HUES64 (cell line): ENCODE measurements around the gene OLIG3.
A peak's percentile ranks its signal among the peaks of the same experiment; 100 is the strongest.

Source experiments
- H3K27ac ChIP-seq: 2 replicates; pipeline ENCODE4 v1.7.0; 2013; ENCODE audit warnings: low read depth, low read length, inconsistent platforms
- H3K27me3 ChIP-seq: 2 replicates; pipeline ENCODE4 v1.6.1; 2013; ENCODE audit warnings: mild to moderate bottlenecking, low read length; ENCODE audit not compliant: insufficient read depth
- H3K36me3 ChIP-seq: 2 replicates; pipeline ENCODE4 v1.6.1; 2013; ENCODE audit warnings: mild to moderate bottlenecking, low read length; ENCODE audit not compliant: insufficient read depth
- H3K4me1 ChIP-seq: 2 replicates; pipeline ENCODE4 v1.6.1; 2013; ENCODE audit warnings: mild to moderate bottlenecking, low read length, moderate library complexity; ENCODE audit not compliant: insufficient read depth
- H3K4me3 ChIP-seq: 2 replicates; pipeline ENCODE4 v1.5.1; 2013; ENCODE audit warnings: mild to moderate bottlenecking, low read length, moderate library complexity
- H3K9ac ChIP-seq: 2 replicates; pipeline ENCODE4 v1.6.1; 2013; ENCODE audit warnings: mild to moderate bottlenecking, low read depth, low read length
- H3K9me3 ChIP-seq: 2 replicates; pipeline ENCODE4 v1.6.1; 2013; ENCODE audit warnings: low read depth, low read length; ENCODE audit not compliant: insufficient read depth
- WGBS: fragments of 150-250, 120-280 bp; methylation state at CpG from one replicate; pipeline ENCODE4 v1.1.7; 2013; ENCODE audit warnings: missing lambda C conversion rate; 5-methylcytosine and 5-hydroxymethylcytosine counted together

Gene OLIG3

GRCh38 chr6:137519629-137520176, 25.5 kb upstream of the OLIG3 start:
- no peak overlapping the region for H3K9ac ChIP-seq
- no peak overlapping the region; the same call in 1 of the 2 replicates for H3K27ac ChIP-seq
- 31% methylated on average over 9 of the region's 9 CpGs for WGBS
- peaks cover 55% of the 10 kb centered on the region for H3K4me1 ChIP-seq
- no peaks in the 10 kb centered on the region for H3K36me3 ChIP-seq
- peaks cover 42% of the 10 kb centered on the region for H3K27me3 ChIP-seq
- H3K4me3 ChIP-seq, result no peak overlapping the region
- no peaks in the 10 kb centered on the region for H3K9me3 ChIP-seq

- H3K27ac ChIP-seq, result peak overlapping the region; percentile 17; the same call in 1 of the 2 replicates
- H3K36me3 ChIP-seq, result no peaks in the 10 kb centered on the region
- H3K27me3 ChIP-seq, result peaks cover 55% of the 10 kb centered on the region
- H3K4me1 ChIP-seq, result peaks cover 58% of the 10 kb centered on the region
- no peak overlapping the region for H3K9ac ChIP-seq
- 14% methylated on average over 7 of the region's 7 CpGs for WGBS
- H3K4me3 ChIP-seq, result no peak overlapping the region
- no peaks in the 10 kb centered on the region for H3K9me3 ChIP-seq
Measured at GRCh38 chr6:137518386-137518983, 24.3 kb upstream of the OLIG3 start.

GRCh38 chr6:137514418-137514817, 20.2 kb upstream of the OLIG3 start:
- 77% methylated on average over 5 of the region's 5 CpGs for WGBS
- Histone ChIP-seq H3K9ac (no peak overlapping the region), H3K36me3 (no peaks in the 10 kb centered on the region), H3K27ac (no peak overlapping the region), H3K4me3 (no peak overlapping the region), H3K4me1 (peaks cover 37% of the 10 kb centered on the region), H3K9me3 (no peaks in the 10 kb centered on the region), H3K27me3 (peaks cover 60% of the 10 kb centered on the region)

DNA sequence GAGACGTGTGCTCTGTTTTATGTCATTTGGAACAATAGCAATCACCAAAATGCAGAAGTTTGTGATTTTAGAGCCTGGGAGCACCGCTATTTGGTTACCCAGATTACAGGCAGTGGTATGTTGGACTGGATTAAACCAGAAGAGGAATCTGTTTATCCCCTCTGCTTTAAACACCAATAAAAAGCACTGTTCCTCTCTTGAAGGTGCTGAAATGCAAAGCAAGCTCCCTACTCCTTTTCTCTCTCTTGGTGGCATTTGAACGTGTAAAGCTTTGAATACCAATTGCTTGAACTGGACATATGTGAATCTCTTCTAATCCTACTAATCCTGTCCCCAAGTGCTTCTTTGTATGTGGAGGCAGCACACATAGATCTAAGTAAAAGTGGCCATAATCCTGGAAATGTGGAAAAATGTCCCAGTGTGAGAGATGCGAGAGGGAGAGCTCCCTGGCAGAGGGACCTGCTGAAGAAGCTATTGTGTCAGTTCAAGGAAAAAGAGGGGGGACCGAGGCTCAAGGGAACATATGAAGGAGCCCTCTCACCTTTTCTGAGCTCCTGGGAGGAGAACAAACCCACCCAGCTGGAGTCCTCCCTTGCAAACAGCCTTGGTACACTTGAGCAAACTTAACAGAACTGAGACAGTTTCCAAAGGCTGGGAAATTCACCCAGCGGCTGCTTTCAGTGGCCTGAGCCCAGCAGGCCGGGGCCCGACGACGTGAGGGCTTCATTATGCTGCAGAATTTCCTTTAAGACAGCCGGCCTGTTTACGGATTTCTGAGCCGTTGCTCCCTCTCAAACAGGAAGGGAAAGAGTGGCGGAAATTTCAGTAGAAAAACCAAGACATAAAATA, 18.8 kb upstream of the OLIG3 start:
- WGBS, result 17% methylated on average over 14 of the region's 14 CpGs
- H3K9ac ChIP-seq, result no peak overlapping the region
- peak overlapping the region; percentile 7; the same call in 1 of the 2 replicates for H3K27ac ChIP-seq
- H3K9me3 ChIP-seq, result no peaks in the 10 kb centered on the region
- peak overlapping the region; percentile 20 for H3K4me3 ChIP-seq
- peaks cover 50% of the 10 kb centered on the region for H3K27me3 ChIP-seq
- no peaks in the 10 kb centered on the region for H3K36me3 ChIP-seq
- H3K4me1 ChIP-seq, result peaks cover 24% of the 10 kb centered on the region

GRCh38 chr6:137510923-137511322, 16.7 kb upstream of the OLIG3 start:
- H3K4me1 ChIP-seq, result peaks cover 20% of the 10 kb centered on the region
- H3K4me3 ChIP-seq, result no peak overlapping the region
- no peaks in the 10 kb centered on the region for H3K9me3 ChIP-seq
- H3K36me3 ChIP-seq, result no peaks in the 10 kb centered on the region
- 95% methylated on average over 2 of the region's 2 CpGs for WGBS
- no peak overlapping the region for H3K27ac ChIP-seq
- no peak overlapping the region for H3K9ac ChIP-seq
- peaks cover 30% of the 10 kb centered on the region for H3K27me3 ChIP-seq

GRCh38 chr6:137498481-137499190, 4.4 kb upstream of the OLIG3 start:
- Histone ChIP-seq H3K36me3 (no peaks in the 10 kb centered on the region), H3K4me3 (peak overlapping the region; percentile 49), H3K27me3 (peaks cover 98% of the 10 kb centered on the region), H3K9ac (no peak overlapping the region), H3K9me3 (no peaks in the 10 kb centered on the region), H3K4me1 (peaks cover 20% of the 10 kb centered on the region), H3K27ac (no peak overlapping the region)
- WGBS, result 20% methylated on average over 10 of the region's 11 CpGs

GRCh38 chr6:137497721-137498463, 3.7 kb upstream of the OLIG3 start:
- Histone ChIP-seq H3K36me3 (no peaks in the 10 kb centered on the region), H3K27me3 (peaks cover 98% of the 10 kb centered on the region), H3K4me1 (peaks cover 22% of the 10 kb centered on the region), H3K27ac (no peak overlapping the region), H3K9me3 (no peaks in the 10 kb centered on the region), H3K4me3 (peak overlapping the region; percentile 49), H3K9ac (no peak overlapping the region)
- WGBS, result under 1% methylated on average over 60 of the region's 60 CpGs

DNA sequence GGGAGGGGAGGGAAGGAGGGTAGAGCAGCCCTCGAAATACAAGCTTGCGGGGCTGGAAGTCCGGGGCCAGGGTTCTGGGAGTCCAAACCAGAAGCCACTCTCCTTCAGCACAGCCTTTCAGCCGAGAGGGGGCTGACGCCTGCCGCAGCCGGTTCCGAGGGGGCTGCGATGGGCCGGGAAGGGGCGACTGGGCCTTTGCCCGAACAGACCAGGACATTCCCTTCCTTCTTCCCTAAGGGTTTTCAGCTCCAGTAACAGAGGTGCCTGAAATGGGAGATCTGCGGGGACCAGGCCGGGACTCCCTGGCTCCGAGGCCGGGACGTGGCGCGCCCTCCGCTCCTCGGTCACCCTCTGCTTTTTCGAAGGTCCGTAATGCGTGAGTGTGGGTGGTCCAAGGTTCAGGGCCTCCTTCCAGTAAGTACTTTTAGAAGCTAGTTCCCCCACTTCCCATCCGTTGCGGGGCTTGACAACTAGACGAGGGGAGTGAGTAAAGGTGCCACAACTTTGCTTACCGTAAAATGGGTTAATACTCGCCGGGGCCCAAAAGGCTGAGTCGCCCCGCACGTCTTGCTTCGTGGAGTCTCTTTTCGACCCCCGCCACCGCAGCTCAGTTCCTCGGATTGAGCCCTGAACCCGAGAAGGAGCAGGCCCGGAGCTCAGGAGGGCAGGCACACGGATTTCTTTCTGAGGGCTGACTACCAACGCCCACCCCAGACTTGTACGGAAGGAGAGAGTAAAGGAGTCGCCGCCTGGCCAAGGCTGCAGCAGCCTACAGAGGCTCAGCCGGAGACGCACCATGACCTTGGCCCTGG, 2.9 kb upstream of the OLIG3 start:
- H3K9me3 ChIP-seq, result no peaks in the 10 kb centered on the region
- peak overlapping the region; percentile 49 for H3K4me3 ChIP-seq
- no peaks in the 10 kb centered on the region for H3K36me3 ChIP-seq
- H3K27me3 ChIP-seq, result peaks cover 99% of the 10 kb centered on the region
- WGBS, result 1% methylated on average over 47 of the region's 47 CpGs
- peaks cover 30% of the 10 kb centered on the region for H3K4me1 ChIP-seq
- H3K27ac ChIP-seq, result no peak overlapping the region
- H3K9ac ChIP-seq, result no peak overlapping the region

GRCh38 chr6:137496368-137496767, 2.2 kb upstream of the OLIG3 start:
- H3K4me1 ChIP-seq, result peaks cover 37% of the 10 kb centered on the region
- H3K27ac ChIP-seq, result no peak overlapping the region
- no peak overlapping the region for H3K9ac ChIP-seq
- H3K9me3 ChIP-seq, result no peaks in the 10 kb centered on the region
- under 1% methylated on average over 16 of the region's 17 CpGs for WGBS
- no peaks in the 10 kb centered on the region for H3K36me3 ChIP-seq
- H3K4me3 ChIP-seq, result peak overlapping the region; percentile 49
- peaks cover 99% of the 10 kb centered on the region for H3K27me3 ChIP-seq
